Measurements from ENCODE around the gene DCANP1.

The DCANP1 gene

GRCh38 chr5:135442431-135443160 lies 4.6 kb downstream of the DCANP1 start:
- Histone ChIP-seq H3F3A (ENCODE audit: low read depth) (no peaks in the 10 kb centered on the region), H3K4me2 (ENCODE audit: low read depth, low read length, poor library complexity, severe bottlenecking) (no peak overlapping the region), H2AFZ (ENCODE audit: low read length) (no peak overlapping the region), H3K9ac (ENCODE audit: low read depth, low read length, poor library complexity, severe bottlenecking) (no peak overlapping the region), H4K20me1 (ENCODE audit: insufficient read depth, low read length, poor library complexity, severe bottlenecking) (no peaks in the 10 kb centered on the region), H3K4me3 (ENCODE audit: low read length, poor library complexity, severe bottlenecking) (no peak overlapping the region), H3K4me1 (ENCODE audit: insufficient read depth, low read length, poor library complexity, severe bottlenecking) (peaks cover 30% of the 10 kb centered on the region), H3K79me2 (ENCODE audit: insufficient read depth, low read length) (no peaks in the 10 kb centered on the region), H3K9me3 (ENCODE audit: insufficient read depth, low read depth, low read length) (no peaks in the 10 kb centered on the region), H3K9me2 (replicated peaks; ENCODE audit: low read depth, low read length) (no peaks in the 10 kb centered on the region), H3K36me3 (ENCODE audit: insufficient read depth, low read length) (no peaks in the 10 kb centered on the region), H3K27me3 (ENCODE audit: insufficient read depth, low read length, poor library complexity, severe bottlenecking) (no peaks in the 10 kb centered on the region)
- no peak for TF ChIP-seq CTCF (conservative IDR thresholded peaks at IDR 0.05; ENCODE audit: low read length)
- TF ChIP-seq EZH2phosphoT487 (IDR thresholded peaks at IDR 0.05; ENCODE audit: borderline replicate concordance) = no peak

GRCh38 chr5:135441919-135442318 lies 5.2 kb downstream of the DCANP1 start:
- Histone ChIP-seq H3K79me2 (ENCODE audit: insufficient read depth, low read length) (no peaks in the 10 kb centered on the region), H2AFZ (ENCODE audit: low read length) (no peak overlapping the region), H4K20me1 (ENCODE audit: insufficient read depth, low read length, poor library complexity, severe bottlenecking) (no peaks in the 10 kb centered on the region), H3K4me2 (ENCODE audit: low read depth, low read length, poor library complexity, severe bottlenecking) (no peak overlapping the region), H3F3A (ENCODE audit: low read depth) (no peaks in the 10 kb centered on the region), H3K36me3 (ENCODE audit: insufficient read depth, low read length) (no peaks in the 10 kb centered on the region), H3K9ac (ENCODE audit: low read depth, low read length, poor library complexity, severe bottlenecking) (no peak overlapping the region), H3K9me2 (replicated peaks; ENCODE audit: low read depth, low read length) (no peaks in the 10 kb centered on the region), H3K9me3 (ENCODE audit: insufficient read depth, low read depth, low read length) (no peaks in the 10 kb centered on the region), H3K4me1 (ENCODE audit: insufficient read depth, low read length, poor library complexity, severe bottlenecking) (peaks cover 34% of the 10 kb centered on the region), H3K4me3 (ENCODE audit: low read length, poor library complexity, severe bottlenecking) (no peak overlapping the region), H3K27me3 (ENCODE audit: insufficient read depth, low read length, poor library complexity, severe bottlenecking) (no peaks in the 10 kb centered on the region)
- no peak for TF ChIP-seq EZH2phosphoT487 (IDR thresholded peaks at IDR 0.05; ENCODE audit: borderline replicate concordance)
- TF ChIP-seq CTCF (conservative IDR thresholded peaks at IDR 0.05; ENCODE audit: low read length) = no peak

GRCh38 chr5:135441350-135441831 lies 5.8 kb downstream of the DCANP1 start:
- TF ChIP-seq EZH2phosphoT487 (IDR thresholded peaks at IDR 0.05; ENCODE audit: borderline replicate concordance) (no peak), CTCF (conservative IDR thresholded peaks at IDR 0.05; ENCODE audit: low read length) (no peak)

More at GRCh38 chr5:135441350-135441831, 5.8 kb downstream of the DCANP1 start:
- no peaks in the 10 kb centered on the region for H3K9me3 ChIP-seq (ENCODE audit: insufficient read depth, low read depth, low read length)
- no peaks in the 10 kb centered on the region for H3K36me3 ChIP-seq (ENCODE audit: insufficient read depth, low read length)
- peak overlapping the region; percentile 7 for H3K4me2 ChIP-seq (ENCODE audit: low read depth, low read length, poor library complexity, severe bottlenecking)
- no peaks in the 10 kb centered on the region for H3K79me2 ChIP-seq (ENCODE audit: insufficient read depth, low read length)
- no peaks in the 10 kb centered on the region for H3F3A ChIP-seq (ENCODE audit: low read depth)
- H2AFZ ChIP-seq (ENCODE audit: low read length) = peak overlapping the region; percentile 10; the same call in 1 of the 2 replicates
- no peak overlapping the region for H3K4me3 ChIP-seq (ENCODE audit: low read length, poor library complexity, severe bottlenecking)
- H3K9me2 ChIP-seq (replicated peaks; ENCODE audit: low read depth, low read length) = no peaks in the 10 kb centered on the region
- H4K20me1 ChIP-seq (ENCODE audit: insufficient read depth, low read length, poor library complexity, severe bottlenecking) = no peaks in the 10 kb centered on the region
- peaks cover 35% of the 10 kb centered on the region for H3K4me1 ChIP-seq (ENCODE audit: insufficient read depth, low read length, poor library complexity, severe bottlenecking)
- no peak overlapping the region for H3K9ac ChIP-seq (ENCODE audit: low read depth, low read length, poor library complexity, severe bottlenecking)
- H3K27me3 ChIP-seq (ENCODE audit: insufficient read depth, low read length, poor library complexity, severe bottlenecking) = no peaks in the 10 kb centered on the region

Measured in Loucy (cell line).